GM18873 (cell line): ENCODE measurements around the gene COG7.
"Not testable (repeated sequence)": the region's sequence is repeated elsewhere in the genome, so short reads cannot be mapped to it uniquely, and the experiment has no call there.

Experiments used
- ATAC-seq: cut with Tn5 transposase; IDR thresholded peaks from one replicate; pipeline ENCODE4 v1.9.1; 2021; ENCODE audit warnings: mild to moderate bottlenecking, moderate library complexity, moderate number of reproducible peaks; ENCODE audit not compliant: unreplicated experiment, low FRiP score

The COG7 gene

GRCh38 chr16:23478566-23478965 is 25.6 kb upstream of the COG7 start:
- no peak for ATAC-seq

DNA sequence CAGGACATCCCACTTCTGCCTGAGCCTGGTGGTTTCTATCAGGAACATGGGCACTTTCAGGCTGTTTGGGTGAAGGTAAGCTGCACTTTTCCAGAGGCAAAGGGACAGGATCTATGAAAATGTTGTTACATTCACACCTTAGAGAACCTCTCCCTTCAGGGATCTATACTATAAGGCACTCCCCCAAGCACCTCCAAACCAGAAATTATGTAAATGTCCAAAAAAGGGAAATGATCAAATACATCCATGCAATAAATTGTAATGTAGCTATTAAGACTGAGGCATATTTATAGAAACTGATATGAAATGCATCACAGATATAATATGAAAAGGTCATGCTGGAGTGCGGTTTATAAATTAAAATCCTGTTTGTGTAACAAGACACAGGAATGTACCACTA is 23.3 kb upstream of the COG7 start:
- no peak for ATAC-seq

GRCh38 chr16:23469814-23470213 is 16.8 kb upstream of the COG7 start:
- no peak for ATAC-seq

DNA sequence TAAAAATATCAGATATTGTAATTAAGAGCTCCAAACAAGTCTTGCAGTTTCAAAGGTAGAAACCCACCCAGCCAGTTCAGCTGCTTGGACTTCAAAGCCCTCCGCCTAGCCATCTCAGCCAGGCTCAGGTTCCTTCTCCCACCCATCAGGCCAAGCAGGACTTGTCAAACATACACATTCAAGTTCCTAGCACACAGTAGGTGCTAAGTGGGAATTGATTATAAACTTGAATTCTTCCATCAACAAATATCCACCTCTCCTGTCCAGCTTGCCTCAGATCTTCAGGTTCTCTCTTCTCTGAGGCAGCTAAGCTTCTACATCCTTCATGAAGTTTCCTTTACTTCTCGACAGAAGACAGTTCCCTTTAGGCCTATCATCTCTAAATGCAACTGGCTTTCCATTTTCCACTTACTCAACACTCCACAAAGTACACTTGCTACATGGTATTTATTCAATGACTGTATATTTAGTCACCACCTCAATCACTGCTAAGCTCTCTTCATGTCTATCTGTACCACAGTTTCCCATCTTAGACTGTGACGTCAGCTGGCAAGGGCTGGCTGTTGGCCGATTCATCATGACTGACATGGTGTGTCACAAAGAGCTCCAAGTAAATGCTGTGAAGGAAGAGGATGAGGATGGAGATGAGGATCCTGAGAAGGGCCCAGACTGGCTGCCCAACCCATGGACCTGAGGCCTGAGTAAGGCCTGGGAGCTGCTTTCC is 13.3 kb upstream of the COG7 start:
- no peak for ATAC-seq

DNA sequence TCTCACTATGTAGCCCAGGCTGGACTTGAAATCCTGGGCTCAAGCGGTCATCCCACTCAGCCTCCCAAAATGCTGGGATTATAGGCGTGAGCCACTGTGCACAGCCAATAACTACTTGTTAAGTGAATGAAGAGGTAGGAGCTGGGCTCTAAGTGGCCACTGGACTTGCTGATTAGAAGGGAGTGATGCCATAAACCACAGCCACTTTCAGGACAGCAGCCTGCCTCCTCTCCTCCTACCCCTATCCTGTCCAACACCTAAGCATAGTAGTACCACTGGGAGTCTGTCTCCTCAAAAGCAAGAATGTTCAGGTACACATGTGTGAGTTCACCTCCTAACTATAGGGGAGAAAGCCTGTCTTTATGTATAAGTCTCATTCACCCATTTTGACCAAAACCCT is 12.2 kb upstream of the COG7 start:
- no peak for ATAC-seq

DNA sequence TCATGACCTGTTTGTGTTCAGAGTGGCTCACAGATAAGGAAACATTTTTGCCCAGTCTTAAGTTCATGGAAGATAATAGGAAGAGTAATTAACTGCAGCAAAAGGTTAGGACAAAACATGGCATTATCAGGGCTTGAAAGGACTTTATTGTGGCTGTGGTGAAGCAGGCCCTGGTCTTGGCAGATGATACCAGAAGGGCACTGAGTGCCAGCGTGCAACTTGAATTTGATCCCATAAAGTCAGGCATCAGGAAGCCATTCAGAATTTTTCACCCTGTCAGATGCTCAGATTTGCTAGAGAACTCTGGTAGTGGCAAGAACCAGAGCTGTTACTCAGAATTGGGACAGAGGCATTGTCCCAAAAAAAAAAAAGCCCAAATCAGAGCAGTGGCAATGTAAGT is 11.2 kb upstream of the COG7 start:
- no peak for ATAC-seq

DNA sequence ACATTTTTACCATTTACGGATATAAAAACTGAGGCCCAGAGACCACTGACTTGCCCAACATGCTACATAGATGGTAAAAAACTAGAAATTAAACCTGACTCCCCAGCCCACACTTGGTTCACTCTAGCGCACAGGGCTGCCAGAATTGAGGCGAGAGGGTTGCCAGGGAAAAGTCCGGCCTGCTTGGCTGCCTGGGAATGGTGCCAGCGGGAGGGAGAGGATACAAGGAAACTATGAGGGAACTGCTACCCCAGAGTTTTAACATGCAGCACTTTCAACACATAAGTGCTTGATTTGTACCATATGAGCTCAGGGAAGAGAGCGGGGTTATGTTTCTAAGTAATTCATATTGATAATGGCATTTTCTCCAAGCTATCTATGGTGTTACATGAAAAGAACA is 10.0 kb upstream of the COG7 start:
- not testable (repeated sequence) for ATAC-seq

DNA sequence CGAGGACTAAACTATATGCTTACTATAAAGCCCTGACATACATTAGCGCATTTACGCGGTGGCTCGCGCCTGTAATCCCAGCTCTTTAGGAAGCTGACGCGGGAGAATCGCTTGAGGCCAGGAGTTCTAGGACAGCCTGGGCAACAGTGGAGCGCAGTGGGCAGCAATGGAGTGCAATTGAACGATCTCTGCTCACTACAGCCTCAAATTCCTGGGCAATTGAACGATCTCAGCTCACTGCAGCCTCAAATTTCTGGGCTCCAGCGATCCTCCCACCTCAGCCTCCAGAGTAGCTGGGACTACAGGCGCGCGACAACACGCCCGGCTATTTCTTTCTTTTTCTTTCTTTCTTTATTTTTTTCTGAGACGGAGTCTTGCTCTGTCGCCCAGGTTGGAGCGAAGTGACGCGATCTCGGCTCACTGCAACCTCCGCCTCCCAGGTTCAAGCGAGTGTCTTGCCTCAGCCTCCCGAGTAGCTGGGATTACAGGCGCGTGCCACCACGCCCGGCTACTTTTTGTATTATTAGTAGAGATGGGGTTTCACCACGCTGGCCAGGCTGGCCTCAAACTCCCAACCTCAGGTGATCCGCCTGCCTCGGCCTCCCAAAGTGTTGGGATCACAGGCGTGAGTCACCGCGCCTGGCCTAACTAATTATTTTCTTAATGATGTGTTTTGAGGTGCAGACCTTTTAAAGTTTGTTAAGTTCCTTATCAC is 506 bp upstream of the COG7 start:
- no peak for ATAC-seq

DNA sequence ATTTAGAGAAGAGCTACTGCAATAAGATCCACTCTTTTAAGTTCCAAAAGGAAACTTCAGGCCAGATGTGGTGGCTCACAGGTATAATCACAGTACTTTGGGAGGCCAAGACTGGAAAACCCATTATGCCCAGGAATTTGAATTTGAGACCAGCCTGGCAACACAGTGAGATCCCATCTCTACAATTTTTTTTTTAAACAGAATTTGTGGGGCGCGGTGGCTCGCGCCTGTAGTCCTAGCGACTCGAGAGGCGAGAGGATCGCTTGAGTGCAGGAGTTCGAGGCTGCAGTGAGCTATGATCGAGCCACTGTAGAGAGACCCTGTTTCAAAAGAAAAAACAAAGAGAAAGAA is 793 bp downstream of the COG7 start:
- no peak for ATAC-seq

GRCh38 chr16:23448392-23448791 is 4.6 kb downstream of the COG7 start:
- ATAC-seq, result no peak

GRCh38 chr16:23437542-23437941 is 15.4 kb downstream of the COG7 start:
- ATAC-seq, result not testable (repeated sequence)

DNA sequence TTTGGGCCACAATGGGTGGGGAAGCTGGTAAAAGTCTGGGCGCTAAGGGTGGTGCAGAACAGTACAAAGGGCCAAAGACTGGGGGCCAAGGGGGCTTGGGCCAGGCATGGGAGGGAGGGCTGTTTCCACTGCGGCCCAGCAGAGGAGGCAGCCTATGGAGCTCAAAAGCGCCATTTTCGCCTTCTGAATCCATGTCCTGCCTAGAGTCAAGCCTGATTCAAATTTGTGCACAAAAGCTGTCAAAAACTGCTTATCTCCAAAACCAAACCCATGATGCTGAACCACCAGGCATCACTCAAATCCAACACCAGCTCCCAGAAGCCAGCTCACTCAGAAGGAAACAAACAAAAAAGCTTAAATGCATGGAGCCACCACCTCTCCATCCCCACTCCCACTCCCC is 16.0 kb downstream of the COG7 start:
- ATAC-seq, result no peak

DNA sequence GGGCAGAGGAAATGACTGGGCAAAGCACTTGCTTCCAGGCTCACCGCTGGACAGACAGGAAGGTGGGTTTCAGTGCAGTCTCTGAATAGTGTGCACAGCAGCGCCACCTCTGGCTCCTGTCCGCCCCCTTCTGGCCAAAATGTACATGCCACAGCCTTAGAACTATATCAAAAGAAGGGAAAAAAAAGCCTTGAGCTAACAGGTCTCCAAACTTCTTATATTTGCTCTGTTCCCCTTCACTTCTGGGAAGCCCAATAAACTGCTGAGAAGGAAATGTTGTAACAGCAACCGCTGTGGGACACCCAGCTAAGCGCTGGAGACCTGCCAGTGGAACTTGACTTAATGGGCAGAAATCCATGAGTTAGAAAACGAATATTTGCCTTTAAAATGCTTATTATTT is 17.5 kb downstream of the COG7 start:
- ATAC-seq, result no peak

GRCh38 chr16:23434380-23434779 is 18.6 kb downstream of the COG7 start:
- no peak for ATAC-seq

- ATAC-seq, result no peak
These were observed 19.6 kb downstream of the COG7 start for GRCh38 chr16:23433261-23433920.

DNA sequence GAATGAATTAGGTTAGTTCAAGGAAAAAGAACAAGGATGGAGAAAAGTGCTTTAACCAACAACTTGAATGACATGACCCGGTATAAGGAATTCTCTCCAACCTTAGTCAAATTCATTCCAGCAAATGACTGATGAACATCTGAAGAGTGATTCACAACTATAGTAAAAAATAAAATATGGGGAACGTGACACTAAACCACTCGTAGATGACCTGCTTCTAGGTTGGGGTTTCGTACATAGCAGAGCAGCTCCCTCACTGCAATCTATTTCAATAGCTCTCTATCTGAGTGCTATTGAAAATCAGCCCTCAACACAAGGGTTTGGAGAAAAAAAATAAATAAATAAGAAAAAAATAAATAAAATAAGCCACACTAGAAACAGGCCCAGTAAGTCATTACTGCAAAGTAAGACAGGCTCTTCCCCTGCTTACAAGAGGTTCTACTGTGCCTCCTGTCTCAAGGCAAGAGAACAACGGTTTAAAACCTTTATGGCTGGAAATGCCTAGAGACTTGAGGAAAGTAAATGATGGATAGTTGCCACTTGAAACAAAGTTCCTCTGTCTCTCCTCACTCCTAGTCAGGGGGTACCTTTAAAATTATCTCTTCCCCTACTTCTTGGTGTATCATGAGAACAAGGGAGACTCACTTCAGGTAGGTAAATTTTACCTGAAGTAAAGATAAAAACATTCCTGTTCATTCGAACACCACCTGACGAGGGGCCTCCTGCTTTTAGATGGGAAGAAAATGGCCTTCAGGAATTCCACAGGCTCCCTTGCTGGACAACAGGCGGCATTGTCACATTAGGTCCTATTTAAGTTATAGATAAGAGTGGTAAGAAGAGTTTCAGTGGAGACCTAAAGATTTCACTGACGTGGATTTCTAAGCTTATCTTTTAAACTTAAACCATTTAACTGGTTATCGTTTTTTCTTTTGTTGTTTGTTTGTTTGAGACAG is 20.5 kb downstream of the COG7 start:
- ATAC-seq, result no peak

DNA sequence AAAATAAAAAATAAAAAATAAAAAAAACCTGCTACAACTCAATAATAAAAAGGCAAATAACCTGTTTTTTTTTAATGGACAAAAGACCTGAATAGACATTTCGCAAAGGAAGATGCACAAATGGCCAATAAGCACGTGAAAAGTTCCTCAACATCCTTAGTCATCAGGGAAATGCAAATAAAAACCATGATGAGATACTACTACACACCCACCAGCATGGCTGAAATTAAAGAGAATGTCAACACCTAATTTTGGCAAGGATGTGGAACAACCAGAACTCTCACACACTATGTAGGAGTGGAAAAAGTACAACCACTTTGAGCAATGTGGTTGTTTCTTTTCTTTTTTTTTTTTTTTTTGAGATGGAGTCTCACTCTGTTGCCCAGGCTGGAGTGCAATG is 24.6 kb downstream of the COG7 start:
- no peak for ATAC-seq

- ATAC-seq, result no peak
These were observed 28.6 kb downstream of the COG7 start for GRCh38 chr16:23424292-23424958.

- ATAC-seq, result no peak
These were observed 29.4 kb downstream of the COG7 start for GRCh38 chr16:23423496-23424049.

DNA sequence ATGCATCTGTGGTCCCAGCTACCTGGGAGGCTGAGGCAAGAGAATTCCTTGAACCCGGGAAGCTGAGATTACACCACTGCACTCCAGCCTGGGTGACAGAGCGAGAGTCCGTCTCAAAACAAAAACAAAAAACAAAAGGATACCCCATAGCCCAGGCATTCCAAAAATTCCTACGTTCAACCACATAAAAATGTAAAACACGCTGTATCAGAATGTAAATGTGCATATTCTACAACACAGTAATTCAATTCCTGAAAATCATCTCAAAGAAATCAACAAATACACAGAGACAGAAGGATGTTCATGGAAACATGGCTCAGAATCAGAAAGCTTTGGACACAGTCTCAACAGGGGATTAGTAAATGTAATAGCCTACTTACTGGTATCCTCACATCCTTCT is 33.0 kb downstream of the COG7 start:
- ATAC-seq, result no peak
